ENCODE data around the gene TUBD1. TPM values are rescaled to one million over a fixed set of nuclear protein-coding genes. Genes with fewer than 3 reads are reported as not detected.
A peak's percentile ranks its signal among the peaks of the same experiment; 100 is the strongest.
"Not testable (repeated sequence)": the region's sequence is repeated elsewhere in the genome, so short reads cannot be mapped to it uniquely, and the experiment has no call there.

Gene TUBD1
- total and polyA plus RNA-seq, 2 of the 13 experiments (the other 11 are each of a cell fraction or from before 2014, with no cell fraction given), result 18.2 to 25.9 TPM

- intact Hi-C loops (cut with micrococcal nuclease; ENCODE audit: unreplicated experiment); BruUV-seq (replicated peaks); DNase-seq (ENCODE audit: low spot score); H3K27me3 ChIP-seq (ENCODE audit: control insufficient read depth in 1 of 2, insufficient read depth in 2 of 2, low read length in 2 of 2); in situ Hi-C loops (cut with HindIII; ENCODE audit: extremely low pct_ligation_motif_present, low pct_unique_long_range_greater_than_20kb); FAIRE-seq; H2AFZ ChIP-seq (ENCODE audit: low read length); H3K9me3 ChIP-seq (ENCODE audit: low read length); ATAC-seq; TF ChIP-seq GABPA (IDR thresholded peaks at IDR 0.05; ENCODE audit: low read depth, low read length); SOX13 (IDR thresholded peaks at IDR 0.05): not testable (repeated sequence)
- peak overlapping the region; percentile 80 for H3K4me2 ChIP-seq (ENCODE audit: low read depth, low read length)
- peaks cover 34% of the 10 kb centered on the region for H4K20me1 ChIP-seq (ENCODE audit: insufficient read depth, low read length)
- H3K4me1 ChIP-seq (ENCODE audit: insufficient read depth, low read length), result peaks cover 65% of the 10 kb centered on the region
- H3K79me2 ChIP-seq (ENCODE audit: insufficient read depth, low read length), result peaks cover 40% of the 10 kb centered on the region
- POLR2A ChIA-PET, result interaction anchor here (1.0 to 20.0 kb wide), 12 partner anchors 11 to 134 kb away, joined by 3 to 501 read pairs (median 6); partner anchors contain the start of genes PTRH2, RPS6KB1, TUBD1 and VMP1
- CTCF ChIA-PET (ENCODE audit: low intra/inter-chr PET ratio, low total read pairs), result interaction anchor here (1.4 kb wide), 1 partner anchor 88 kb away, joined by 5 read pairs; no protein-coding TSS in a partner anchor
- H3K4me3 ChIP-seq (replicated peaks in 1 of 3; ENCODE audit: insufficient read depth in 1 of 3, low read depth in 2 of 3, low read length in 3 of 3), result peak overlapping the region; percentile 79 to 94 (median 80)
- peaks cover 4 to 23% of the 10 kb centered on the region in 2 experiments; a peak in 3 of 5 replicates for H3K36me3 ChIP-seq (replicated peaks in 1 of 2; ENCODE audit: control insufficient read depth in 1 of 2, insufficient read depth in 2 of 2, low read length in 2 of 2)
- H3K27ac ChIP-seq (ENCODE audit: extremely low read length, insufficient read depth, low read length), result peak overlapping the region; percentile 98
- H3K9ac ChIP-seq (ENCODE audit: insufficient read depth, low read depth, low read length), result peak overlapping the region; percentile 100
- 11% methylated on average over 7 of the region's 7 CpGs for WGBS (ENCODE audit: low lambda C conversion rate)
- 0 out of 2 replicates have a peak, but pooled peaks have one; percentile 21 for TF ChIP-seq GABPA (CRISPR knock-in tag; IDR thresholded peaks at IDR 0.05; ENCODE audit: low read depth)
- 0 out of 4 replicates have a peak, but pooled peaks of 1 of the 2 experiments have one; percentile 18 for TF ChIP-seq NR2F1 (CRISPR knock-in tag; IDR thresholded peaks at IDR 0.05)
- peak; percentile 49; the same call in 1 of the 2 replicates for TF ChIP-seq POLR2AphosphoS5 (IDR thresholded peaks at IDR 0.05; ENCODE audit: low read depth, low read length)
- peak; percentile 26 for TF ChIP-seq RBM22 (optimal IDR thresholded peaks at IDR 0.05; ENCODE audit: low read length)
- peak; percentile 44; the same call in 1 of the 2 replicates for TF ChIP-seq MED1 (CRISPR knock-in tag; IDR thresholded peaks at IDR 0.05)
- peak; percentile 80 for TF ChIP-seq POLR2G (IDR thresholded peaks at IDR 0.05; ENCODE audit: low read depth, low read length)
- TF ChIP-seq TOE1 (CRISPR knock-in tag; IDR thresholded peaks at IDR 0.05), result peak; percentile 18; the same call in 1 of the 2 replicates
- TF ChIP-seq MAFF (IDR thresholded peaks at IDR 0.05; ENCODE audit: low read depth, low read length), result peak; percentile 72
- TF ChIP-seq POLR2A (IDR thresholded peaks at IDR 0.05; ENCODE audit: insufficient read depth in 1 of 2, low read depth in 2 of 2, low read length in 2 of 2), result peak; percentile 46 to 80
- peak; percentile 54; the same call in 1 of the 2 replicates for TF ChIP-seq KAT7 (CRISPR knock-in tag; IDR thresholded peaks at IDR 0.05; ENCODE audit: borderline replicate concordance)
- TF ChIP-seq U2AF1 (optimal IDR thresholded peaks at IDR 0.05; ENCODE audit: low read depth, low read length), result peak; percentile 43
- peak; percentile 98 for TF ChIP-seq PAF1 (CRISPR knock-in tag; IDR thresholded peaks at IDR 0.05)
- peak; percentile 29; the same call in 1 of the 2 replicates for TF ChIP-seq HMGXB3 (CRISPR knock-in tag; IDR thresholded peaks at IDR 0.05; ENCODE audit: borderline replicate concordance)
- 0 out of 4 replicates have a peak, but pooled peaks of 1 of the 2 experiments have one; percentile 62 for TF ChIP-seq SOX13 (CRISPR knock-in tag; conservative IDR thresholded peaks at IDR 0.05 in 1 of 2, IDR thresholded peaks at IDR 0.05 in 1 of 2)
- 0 out of 2 replicates have a peak, but pooled peaks have one; percentile 17 for TF ChIP-seq ZNF792 (CRISPR knock-in tag; IDR thresholded peaks at IDR 0.05)
- TF ChIP-seq HOXA5 (CRISPR knock-in tag; IDR thresholded peaks at IDR 0.05), result peak; percentile 38; the same call in 1 of the 2 replicates
- TF ChIP-seq MYPOP (CRISPR knock-in tag; IDR thresholded peaks at IDR 0.05), result peak; percentile 55; the same call in 1 of the 2 replicates
Measured at GRCh38 chr17:59841091-59841881, 51.5 kb downstream of the TUBD1 start.
